Measurements from ENCODE around the gene CDH4.

The CDH4 gene

DNA sequence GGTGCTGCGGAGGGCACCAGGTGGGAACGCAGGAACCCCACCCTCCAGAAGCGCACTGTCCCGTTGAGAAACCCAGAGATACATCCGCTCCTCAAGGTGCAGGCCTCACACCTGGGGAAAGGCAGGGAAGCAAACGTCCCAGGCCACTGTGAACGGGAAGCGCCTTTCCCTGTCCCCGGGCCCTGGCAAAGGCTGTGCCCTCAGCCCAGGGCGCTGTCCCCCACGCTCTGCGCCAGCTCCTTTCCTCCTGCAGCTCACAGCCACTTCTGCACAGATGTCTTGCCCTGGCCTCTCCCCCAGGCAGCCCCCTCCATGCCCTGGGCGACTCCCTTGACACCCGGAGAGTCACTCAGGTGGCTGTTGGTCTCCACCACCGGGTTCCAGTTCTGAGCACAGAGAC lies 609.8 kb downstream of the CDH4 start:
- DNase-seq: no peak

DNA sequence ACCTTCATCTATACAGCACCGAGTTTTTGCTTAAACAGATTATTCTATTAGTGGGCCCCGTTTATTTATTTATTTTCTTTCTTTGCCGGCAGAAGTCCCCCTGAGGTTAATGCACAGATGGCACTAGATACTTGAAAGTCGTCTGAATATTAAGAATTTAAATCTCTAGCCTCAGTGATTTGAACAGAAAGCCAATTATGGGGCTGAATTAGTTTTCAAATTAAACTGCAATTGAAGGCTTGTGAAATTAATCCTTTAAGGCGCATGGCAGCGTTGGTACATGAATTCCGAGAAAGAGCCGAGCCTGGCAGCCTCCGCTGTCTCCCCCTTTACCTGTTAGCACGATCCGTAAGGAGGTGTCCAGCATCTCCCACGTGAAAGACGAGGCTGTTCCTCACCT lies 610.8 kb downstream of the CDH4 start:
- DNase-seq: no peak

DNA sequence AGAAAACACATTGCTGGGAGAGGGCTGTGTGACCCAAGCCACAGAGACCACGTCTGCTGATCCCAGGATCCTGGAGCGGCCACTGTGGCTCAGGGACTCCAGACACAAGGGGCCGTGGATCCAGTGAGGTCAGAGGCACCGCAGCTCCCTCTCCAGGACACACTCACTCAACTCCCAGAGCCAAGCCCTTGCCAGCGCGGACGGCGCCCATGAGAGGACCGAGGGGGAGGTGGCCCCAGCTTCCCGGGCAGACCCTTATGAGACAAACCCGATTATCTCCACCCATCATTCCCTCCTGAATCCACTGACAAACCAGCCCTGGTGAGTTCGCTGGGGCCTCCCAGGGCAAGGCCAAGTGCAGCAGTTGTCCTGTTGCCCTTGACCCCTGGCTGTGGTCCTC lies 612.4 kb downstream of the CDH4 start:
- DNase-seq: no peak

DNA sequence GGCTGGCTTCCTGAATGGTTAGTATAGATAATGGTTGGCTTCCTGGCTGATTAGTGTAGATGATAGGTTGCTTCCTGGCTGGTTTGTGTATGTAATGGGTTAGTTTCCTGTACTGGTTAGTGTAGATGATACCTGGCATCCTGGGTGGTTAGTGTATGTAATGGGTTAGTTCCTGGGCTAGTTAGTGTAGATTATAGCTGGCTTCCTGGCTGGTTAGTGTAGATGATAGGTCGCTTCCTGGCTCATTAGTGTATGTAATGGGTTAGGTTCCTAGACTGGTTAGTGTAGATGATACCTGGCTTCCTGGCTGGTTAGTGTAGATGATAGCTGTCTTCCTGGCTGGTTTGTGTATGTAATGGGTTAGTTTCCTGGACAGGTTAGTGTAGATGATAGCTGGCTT lies 613.3 kb downstream of the CDH4 start:
- no peak for DNase-seq

DNA sequence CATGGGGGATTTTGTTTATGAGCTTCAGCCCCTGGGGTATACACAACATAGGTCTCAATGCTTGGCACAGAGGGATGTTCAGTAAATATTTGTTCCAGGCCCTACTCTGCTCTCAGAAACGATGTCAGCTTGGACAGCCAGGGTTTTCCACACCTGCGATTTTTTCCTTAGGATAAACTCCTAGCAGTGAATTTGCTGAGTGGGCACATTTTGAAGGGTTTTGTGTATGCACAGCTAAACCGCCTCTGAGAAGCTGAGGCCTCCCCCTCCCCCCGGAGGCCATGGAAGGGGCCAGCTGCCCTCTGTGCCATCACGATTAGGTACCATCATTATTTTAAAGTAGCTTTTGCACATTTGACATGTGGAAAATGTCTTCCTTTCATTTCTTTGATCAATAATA lies 614.1 kb downstream of the CDH4 start:
- no peak for DNase-seq

DNA sequence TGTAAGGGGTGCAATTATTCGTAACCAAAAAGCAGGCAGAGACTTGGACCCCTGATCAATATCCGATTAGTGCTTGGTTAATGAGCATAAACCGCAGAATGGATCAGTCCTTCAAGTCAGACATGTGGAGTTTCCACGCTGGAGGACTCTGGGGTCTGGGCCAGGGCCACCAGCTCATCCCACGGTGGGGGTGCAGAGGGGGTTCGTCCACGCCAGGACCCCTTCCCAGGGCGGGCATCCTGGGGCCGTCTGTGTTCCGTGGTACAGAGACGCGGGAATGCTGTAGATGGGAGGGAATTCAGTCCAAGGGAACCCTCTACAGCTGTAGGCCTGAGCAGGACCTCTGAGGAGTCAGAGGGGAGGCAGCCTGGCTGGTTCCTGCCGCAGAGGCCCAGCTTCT lies 615.9 kb downstream of the CDH4 start:
- DNase-seq: no peak

DNA sequence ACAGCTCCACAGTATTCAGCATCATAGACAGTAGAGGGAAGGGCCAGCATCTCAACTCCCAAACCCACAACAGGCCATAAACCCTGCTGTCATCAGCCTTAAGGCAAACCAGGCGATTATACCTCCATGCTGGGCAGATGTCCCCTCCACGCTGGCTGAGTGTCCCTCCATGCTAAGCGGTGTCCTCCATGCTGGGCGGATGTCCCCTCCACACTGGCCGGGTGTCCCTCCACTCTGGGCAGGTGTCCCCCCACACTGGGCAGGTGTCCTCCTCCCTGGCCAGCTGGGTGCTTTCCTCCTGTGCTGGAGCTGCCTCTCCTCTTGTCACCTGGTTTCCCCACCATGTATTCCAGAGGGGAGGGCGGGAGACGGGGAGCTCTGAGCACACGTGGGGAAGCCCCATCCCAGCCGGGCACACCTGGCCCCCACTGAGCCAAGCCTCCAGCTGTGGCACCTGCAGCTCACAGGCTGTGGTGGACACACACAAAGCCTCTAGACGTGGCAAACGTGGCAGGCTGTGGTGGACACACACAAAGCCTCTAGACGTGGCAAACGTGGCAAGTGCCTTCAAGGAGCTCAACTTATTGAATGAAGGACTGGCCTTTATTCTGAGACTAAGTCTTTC lies 616.5 kb downstream of the CDH4 start:
- DNase-seq: no peak

DNA sequence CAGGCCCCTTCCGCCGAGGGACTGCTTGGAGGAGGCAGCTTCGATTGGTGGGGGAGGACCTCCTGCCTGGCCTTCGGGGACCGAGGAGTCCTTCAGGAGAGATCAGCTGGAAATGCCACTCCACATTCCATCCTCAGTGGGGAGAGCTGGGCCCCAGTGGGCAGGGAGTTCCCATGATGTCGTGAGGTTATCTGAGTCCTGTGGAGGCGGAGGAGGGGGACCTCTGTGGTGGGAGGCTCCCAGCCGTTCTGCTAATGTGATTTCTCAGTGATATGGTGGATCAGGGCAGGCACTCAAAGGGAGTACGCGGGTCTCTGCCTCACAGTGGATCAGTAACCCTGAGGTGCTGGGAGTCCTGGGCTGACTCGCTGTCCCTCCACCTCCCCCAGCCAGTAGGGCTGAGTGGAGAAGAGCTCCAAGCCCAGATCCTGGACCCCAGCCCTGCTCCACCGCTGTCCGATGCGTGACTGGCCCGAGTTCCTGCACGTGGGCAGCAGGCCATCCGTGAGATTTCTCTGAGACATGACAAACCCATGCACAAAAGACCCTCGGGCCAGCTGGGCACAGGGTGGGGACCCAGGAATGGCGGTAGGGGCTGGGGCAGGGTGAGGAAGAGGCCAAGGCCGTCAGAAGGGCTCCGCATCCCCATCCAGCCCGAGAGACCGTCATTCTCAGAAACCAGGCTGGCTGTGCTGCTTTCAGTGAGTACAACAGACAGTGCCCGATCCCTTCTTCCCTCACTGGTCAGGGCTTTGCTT lies 617.9 kb downstream of the CDH4 start:
- no peak for DNase-seq

DNA sequence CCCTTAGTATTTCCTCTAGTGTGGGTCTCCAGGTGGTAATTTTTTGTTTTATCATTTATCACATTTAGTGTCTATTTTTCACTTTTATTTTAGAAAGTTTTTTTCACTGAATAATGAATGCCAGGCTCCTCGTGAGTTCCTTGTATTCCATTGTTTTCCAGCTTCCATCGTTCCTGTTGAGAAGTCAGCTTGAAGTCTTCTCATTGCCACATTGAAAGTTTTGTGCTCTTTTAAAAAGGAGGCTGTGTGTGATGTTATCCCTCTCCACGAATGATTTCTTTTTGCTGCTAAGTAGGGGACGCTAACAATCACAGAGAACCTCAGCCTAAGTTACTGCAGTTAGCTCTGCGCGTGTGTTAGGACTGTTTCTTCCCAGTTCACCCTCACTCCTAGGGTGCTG lies 619.1 kb downstream of the CDH4 start:
- DNase-seq: no peak

DNA sequence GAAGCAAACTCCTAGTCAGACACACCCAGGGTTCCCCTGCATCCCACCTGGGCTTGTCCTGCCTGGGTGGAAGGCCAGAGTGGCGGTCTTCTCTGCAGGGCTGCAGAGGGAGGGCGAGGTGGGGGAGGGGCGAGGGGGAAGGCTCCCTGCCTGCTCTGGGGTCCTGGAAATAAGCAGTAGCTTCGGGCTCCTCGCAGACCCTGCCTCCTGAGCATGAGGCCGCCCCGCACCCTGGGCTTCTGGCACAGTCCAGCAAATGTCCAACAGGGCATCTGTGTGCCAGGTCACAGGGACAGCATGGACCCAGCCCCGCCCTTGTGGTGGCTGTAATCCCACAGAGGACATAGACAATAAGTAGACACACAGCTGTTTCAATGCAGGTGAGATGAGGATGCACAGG lies 619.9 kb downstream of the CDH4 start:
- DNase-seq: no peak

DNA sequence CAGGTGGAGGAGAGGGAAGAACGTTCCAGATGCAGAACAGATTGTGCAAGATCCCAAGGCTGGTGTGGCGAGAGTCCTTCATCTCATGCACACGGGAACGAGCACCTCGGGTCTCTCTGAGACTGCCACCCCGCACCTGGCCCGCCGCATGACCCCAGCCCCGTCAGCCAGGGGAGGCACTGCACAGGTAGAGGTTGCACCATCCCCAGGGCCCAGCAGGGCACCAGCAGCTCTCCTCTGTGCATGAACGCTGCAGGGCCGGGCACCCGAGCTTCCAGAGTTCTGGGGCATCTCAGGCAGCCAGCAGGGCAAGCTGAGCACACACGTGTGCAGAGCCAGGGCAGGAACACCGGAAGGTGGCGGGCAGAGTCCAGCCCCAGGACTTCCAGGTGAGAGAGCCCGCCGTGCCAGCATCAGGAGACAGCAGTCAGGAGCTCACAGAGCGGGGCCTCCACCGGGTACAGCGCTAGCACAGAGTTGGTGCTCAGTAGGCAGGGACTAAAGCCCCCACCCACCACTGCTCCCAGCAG lies 620.4 kb downstream of the CDH4 start:
- DNase-seq: no peak

DNA sequence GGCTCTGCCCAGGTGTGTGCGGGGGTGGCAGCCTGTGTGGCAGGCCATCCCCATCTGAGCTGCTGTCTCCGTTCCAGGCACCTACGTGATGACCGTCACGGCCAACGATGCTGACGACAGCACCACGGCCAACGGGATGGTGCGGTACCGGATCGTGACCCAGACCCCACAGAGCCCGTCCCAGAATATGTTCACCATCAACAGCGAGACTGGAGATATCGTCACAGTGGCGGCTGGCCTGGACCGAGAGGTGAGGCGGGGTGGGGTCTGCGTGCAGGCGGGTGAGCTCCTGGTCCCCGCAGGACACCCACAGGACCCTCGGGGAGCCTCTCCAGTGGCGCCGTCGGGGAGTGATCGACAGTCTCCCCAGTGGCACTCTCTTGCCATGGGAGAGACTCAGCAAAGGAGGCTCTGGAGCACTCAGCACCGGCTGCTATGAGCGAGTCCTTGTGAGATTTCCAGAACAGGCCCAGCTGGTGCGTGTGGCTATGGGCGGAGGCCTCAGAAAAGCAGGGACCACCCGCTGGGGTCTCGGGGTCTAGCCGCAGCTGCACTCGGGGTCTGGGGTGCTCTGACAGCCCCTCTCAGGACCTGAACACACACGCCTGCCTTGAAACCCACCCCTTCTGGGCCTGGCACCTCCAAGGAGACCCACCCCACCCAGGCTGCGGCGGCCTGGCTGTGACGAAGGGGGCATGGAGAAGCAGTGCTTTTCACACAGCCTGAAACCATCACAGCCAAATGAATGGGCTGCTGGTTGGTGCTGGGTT lies 621.8 kb downstream of the CDH4 start:
- no peak for DNase-seq

DNA sequence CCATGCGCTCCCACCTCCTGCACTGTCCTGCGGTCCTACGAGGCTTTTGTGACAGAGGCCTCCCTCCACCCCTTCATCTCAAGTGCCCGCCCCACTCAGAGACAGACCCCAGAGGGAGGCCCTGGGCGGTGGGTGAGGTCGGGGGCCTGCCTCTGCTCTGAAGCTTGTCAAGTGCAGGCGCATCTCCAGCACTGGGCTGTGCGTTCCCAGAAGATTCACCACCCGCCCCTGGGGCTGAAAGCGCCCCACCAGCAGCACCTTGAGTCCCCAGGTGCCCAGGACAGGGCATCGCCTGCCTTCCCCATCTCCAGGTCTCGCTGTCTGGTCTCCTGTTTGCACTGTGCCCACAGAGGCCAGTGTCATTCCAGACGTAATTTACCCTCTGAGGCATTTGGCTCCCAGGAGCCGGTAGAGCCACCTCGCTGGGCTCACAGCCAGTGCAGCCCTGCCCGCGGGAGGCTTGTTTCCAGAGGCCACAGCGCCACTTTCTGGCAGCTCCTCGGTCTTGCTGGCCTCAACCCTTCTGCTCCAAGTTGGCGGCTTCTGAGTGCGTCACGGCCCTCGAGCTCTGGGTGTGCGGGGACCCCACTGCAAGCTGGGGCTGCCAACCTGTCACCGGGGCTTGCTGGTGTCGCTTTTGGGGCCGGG lies 622.5 kb downstream of the CDH4 start:
- peak; percentile 29 for DNase-seq

DNA sequence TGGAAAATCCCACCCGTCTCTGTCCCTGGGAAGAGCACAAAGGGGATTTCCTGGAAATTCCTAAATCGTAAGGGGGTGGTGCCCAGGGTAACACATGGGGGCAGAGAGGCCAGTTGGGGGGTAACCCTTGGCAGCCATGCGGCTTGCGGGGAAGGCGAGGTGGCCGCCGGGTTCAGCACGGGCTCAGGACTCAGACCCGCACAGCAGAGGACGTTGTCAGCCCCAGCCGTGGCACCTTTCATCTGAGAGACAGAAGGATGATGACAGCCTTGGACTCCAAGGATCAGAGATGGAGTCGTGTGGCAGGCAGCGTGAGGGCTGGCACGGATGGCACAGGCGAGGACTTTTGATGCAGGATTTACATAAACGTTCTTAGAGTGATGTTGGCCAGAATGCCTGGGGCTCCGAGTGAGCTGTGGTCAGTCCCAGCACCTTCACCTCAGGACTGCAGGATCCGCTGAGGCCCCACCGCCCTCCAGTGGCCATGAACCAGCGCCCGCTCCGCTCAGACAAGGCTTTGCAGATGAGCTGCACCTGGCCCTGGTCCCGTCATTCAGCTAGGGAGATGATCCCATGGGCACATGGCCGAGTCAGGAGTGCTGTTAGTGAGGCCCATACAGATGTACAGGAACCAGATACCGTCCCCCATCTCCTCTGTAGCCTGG lies 623.3 kb downstream of the CDH4 start:
- no peak for DNase-seq

DNA sequence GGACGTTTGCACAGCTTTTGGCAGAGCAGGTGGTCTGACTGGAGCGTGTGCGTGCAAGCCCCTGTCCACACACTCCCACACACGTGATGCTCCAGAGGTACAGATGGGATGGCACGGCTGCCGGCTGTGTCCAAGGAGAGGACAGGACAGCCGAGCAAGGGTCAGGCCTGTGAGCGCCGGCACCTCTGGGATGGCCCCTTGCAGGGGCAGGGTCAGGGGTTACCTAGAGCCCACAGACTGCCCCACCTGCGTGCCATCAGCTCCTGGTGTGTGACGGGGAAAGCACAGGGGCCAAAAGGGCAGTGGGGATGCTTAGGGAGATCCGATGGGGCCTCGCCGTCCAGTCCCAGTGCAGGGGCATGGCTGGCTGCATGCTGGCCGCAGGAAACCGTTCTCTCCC lies 623.9 kb downstream of the CDH4 start:
- no peak for DNase-seq

DNA sequence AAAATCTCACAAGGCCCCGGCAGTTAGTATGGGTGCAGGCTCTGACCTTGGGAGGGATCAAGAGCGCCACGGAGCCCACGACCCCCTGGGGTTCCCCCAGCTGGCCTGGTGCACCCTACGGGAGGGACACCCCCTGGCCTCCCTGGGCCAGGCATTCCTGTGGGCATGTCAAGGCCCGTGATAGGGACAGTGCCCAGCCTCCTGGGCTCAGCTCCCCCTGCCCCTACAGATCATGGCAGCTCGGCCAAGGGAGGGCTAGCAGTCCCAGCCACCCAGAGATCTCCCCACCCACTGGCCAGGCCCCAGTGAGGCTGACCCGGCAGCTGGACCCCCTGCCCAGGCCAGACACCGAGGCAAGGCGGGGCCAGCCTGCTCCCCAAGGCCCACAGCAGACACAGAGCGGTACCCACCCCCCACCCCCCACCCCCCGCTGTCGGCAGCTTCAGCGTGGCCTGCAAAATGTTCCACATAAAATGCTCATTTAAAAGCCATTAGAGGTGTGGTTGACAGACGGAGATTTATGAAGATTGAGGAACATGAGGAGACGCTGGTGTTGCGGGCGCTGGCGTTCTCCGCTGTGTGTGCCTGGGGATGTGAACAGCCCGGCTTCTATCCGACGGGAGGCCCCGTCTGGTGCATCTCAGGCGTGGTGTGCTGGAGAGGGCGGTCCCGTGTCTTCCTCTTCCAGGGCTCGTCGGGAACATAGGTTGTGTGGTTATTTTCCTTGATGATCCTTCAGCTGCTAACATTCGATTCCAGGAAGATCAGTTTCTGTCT lies 625.1 kb downstream of the CDH4 start:
- DNase-seq: no peak

DNA sequence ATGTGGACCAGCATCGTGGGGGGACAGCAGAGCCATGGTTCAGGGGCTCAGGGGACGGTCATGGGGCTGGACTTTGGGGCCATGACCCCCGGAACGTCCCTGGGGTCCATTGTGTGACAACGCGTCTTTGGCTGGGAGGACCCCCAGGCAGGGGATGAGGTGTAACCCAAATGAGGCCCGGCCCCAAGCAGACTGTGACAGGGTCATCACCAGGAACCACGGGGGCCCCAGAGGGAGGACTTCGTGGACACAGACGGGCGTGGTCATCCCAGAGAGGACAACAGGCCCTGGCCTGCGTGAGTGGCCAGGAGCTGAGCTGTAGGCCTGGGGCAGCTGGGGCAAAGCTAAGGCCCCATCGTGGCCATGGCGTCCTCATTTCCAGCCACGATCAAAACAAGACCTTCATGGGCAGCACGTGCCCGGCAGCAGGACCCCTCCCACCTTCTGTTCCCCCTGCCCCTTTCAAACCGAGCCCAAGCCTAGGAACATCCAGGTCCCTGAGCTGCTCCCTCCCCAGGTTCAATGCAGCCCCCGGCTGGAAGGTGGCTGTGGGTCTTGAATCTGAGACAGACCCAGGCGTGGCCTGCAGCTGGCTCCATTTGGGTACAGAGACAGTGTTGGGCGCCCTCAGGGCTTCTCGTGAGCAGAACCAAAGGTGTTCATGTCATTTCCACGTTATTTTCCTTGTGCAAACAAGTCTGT lies 625.9 kb downstream of the CDH4 start:
- no peak for DNase-seq

DNA sequence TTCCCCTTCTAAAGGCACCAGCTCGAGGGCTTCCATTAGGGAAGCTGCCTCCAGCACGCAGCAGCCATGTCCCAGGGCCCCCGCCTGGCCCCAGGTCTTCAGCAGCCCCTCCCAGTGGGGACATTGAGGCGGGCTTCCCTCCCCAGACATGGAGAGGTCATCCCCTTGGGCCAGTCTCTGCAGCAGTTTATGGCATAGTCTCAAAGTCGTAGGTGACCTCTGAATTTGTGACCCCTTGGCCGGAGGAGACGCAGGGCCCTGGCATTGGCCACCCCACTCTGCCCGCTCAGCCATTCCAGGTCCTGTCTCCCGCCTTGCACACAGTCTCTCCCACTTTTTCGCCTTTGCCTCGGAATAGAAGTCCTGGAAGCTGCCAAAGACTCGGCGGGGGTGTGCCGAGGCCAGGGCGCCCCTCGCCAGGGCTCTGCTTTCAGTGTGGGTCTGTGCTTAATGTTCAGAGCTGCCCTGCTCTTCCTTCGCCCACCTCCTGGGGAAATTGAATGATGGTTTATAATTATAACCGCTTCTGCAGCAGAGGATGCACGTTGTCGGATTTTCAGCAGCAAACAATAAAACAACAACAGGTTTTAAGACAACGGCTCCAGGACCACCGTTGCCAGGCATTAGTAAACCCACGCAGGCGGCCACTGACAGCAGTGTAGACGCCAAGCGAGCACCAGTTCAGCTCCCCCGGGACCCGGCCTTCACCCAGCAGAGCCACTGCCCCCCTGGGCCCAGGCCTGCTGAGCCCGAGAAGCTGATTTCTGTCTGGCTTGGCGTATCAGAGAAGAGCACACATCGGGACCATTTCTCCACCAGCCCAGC lies 626.6 kb downstream of the CDH4 start:
- DNase-seq: no peak

DNA sequence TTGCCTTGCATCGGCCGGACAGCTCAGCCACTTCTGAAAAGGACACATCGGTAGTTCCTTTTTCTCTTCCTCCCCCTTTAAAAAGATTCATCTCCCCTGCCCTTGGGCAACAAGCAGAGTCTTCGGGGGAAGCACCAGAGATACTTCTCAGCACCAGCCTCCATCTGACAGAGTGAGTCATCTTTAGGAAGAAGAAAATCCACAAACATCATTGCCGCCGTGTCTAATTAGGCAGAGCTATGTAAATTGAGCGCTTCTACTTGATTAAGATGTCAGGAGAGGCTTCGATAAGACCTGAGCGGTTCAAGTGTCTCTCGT lies 627.2 kb downstream of the CDH4 start:
- no peak for DNase-seq

DNA sequence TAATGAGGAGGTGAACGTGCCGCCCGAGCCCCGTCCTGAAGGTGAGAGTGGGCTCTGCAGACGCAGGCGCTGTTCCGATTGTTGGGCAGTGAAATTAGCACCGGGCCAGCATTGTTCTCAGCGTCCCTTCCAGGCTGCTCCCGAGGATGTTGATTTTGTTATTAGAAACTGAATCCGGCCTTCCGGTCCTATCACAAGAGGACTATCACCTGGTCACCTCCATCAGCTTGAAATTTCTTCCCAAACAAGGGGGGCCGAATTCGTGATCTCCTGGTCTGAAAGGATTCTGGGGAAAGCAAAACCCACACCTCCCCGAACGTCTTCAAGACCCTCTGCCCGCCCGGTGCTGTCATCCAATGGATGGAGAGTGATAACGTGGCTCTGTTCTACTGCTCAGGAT lies 627.6 kb downstream of the CDH4 start:
- DNase-seq: no peak

DNA sequence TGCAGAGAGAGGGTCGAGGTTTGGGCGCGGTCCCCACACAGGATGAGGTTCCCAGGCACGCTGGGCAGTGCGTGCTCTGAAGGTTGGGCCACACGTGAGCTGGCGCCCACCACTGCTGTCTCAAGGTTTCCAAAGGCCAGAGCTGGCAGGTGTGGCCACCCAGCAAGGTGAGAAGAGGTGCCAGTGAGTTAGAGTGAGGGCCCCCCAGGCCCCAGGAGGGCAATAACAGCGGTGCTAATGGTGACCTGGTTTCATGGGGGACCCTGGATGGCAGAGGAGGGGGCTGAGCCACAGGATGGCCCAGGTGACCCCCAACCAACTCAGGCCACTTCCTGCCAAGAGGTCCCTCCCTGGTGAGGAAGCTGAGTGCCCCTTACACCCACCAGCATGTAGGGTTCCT lies 628.6 kb downstream of the CDH4 start:
- DNase-seq: no peak

Data from NCI-H748 treated with DMSO at 0.1 percent for 48 hours (cell line).